22Rv1 (cell line): ENCODE data around the gene SIT1.

Source experiments
- H3K27ac ChIP-seq: fragments of 450-650 bp; 2 replicates; pipeline ENCODE4 v1.5.1; 2017
- ZFX ChIP-seq: fragments of 450-650 bp; IDR thresholded peaks from 2 replicates; pipeline ENCODE4 v1.6.1; 2017; ENCODE audit warnings: antibody characterized with exemption, borderline replicate concordance
- TF ChIP-seq, protein P1 (sequence below): fragments of 450-650 bp; IDR thresholded peaks from 2 replicates; pipeline ENCODE4 v1.5.1; 2017; ENCODE audit warnings: mild to moderate bottlenecking

SIT1 gene

DNA sequence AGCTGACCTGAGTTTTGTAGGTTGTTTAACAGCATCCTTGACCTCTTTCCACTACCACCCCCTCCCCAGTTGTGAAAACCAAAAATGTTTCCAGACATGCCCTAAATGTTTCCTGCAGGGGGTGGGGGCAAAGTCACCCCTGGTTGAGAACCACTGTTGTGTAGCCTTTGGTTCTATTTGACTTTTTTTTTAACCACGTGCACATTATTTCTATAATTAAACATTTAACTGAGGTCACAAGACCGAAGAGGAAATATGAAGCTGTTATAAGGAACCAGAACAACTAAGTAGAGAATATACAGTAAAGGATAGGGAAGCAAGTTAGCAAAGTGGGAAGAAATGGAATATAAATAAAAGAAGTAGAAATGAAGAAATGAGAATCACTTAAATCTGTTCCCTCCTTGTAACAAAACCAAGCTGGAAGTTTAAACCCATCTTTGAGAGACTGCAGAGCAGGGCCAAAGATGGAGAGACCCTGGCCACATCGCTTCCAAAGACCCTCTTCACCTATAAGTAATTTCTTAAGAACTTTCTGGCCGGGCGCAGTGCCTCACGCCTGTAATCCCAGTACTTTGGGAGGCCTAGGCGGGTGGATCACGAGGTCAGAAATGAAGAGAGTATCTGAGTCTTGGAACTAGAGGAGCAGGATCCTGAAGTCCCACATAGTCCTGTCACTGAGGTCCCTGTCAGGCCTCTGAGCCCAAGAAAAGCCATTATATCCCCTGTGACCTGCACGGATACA, 14.4 kb downstream of the SIT1 start:
- no peak overlapping the region for H3K27ac ChIP-seq
- TF ChIP-seq ZFX, result no peak
- TF ChIP-seq, protein P1, sequence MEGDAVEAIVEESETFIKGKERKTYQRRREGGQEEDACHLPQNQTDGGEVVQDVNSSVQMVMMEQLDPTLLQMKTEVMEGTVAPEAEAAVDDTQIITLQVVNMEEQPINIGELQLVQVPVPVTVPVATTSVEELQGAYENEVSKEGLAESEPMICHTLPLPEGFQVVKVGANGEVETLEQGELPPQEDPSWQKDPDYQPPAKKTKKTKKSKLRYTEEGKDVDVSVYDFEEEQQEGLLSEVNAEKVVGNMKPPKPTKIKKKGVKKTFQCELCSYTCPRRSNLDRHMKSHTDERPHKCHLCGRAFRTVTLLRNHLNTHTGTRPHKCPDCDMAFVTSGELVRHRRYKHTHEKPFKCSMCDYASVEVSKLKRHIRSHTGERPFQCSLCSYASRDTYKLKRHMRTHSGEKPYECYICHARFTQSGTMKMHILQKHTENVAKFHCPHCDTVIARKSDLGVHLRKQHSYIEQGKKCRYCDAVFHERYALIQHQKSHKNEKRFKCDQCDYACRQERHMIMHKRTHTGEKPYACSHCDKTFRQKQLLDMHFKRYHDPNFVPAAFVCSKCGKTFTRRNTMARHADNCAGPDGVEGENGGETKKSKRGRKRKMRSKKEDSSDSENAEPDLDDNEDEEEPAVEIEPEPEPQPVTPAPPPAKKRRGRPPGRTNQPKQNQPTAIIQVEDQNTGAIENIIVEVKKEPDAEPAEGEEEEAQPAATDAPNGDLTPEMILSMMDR, result no peak

DNA sequence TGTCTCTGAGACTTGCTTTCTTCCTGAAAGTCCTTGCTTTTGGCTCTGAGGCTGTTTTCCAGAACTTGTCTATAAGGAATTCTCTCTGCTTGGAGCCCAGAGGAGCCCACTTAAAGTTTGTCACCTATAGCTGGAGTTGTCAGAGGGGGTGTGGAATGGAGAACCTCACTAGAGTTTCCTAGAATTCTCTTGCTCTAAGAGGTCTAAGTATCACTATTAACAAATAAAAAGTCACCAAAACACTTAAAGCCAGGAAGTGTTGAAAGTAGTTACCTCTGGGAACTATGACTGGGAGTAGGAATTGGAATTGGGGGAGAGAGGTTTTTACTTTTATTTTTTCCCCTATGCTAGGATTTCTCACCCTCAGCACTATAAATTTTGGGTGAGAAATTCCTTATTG, 15.0 kb downstream of the SIT1 start:
- TF ChIP-seq, protein P1, result no peak
- TF ChIP-seq ZFX, result no peak
- H3K27ac ChIP-seq, result no peak overlapping the region

DNA sequence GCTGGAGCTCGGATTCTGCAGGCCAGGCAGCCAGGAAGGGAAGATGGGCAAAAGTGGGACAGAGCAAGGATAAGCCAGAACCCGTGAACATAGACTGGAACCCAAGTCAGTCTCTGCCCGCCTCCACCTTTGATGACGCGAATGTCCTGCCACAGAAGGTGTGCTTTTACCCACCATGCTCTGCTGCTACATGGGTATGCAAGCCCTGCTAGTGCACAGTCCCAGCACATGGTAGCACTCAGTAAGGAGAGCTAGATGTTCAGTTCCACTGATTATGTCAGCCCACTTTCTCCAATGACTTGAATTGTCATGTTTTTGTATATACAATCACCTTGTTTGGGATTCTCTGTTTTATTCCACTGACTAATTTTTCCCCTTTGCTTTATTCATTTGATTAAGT, 21.1 kb downstream of the SIT1 start:
- no peak overlapping the region for H3K27ac ChIP-seq
- TF ChIP-seq, protein P1, result no peak
- TF ChIP-seq ZFX, result no peak

DNA sequence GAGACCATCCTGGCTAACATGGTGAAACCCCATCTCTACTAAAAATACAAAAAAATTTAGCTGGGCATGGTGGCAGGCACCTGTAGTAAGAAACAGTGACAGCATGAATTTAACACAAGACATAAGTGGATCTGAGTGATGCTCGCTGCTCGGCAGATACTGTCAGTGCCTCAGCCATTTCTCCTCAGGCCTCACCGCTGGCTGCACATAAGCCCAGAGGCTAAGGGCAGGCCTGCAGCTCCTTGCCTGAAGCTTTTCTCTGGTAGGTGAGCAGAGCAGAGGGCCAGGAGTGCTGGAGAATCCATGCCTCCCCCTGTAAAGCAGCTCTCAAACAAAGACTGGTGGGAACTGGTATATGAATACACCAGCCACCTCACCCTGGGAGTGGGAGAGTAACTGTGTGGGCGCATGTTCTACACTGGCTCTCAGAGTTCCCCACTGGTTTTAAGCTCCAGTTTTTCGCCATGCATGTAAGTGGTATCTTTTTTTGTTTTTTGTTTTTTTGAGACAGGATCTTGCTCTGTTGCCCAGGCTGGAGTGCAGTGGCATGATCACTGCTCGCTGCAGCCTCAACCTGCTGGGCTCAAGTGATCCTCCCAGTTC, 22.2 kb downstream of the SIT1 start:
- no peak for TF ChIP-seq ZFX
- TF ChIP-seq, protein P1, result no peak
- no peak overlapping the region for H3K27ac ChIP-seq

DNA sequence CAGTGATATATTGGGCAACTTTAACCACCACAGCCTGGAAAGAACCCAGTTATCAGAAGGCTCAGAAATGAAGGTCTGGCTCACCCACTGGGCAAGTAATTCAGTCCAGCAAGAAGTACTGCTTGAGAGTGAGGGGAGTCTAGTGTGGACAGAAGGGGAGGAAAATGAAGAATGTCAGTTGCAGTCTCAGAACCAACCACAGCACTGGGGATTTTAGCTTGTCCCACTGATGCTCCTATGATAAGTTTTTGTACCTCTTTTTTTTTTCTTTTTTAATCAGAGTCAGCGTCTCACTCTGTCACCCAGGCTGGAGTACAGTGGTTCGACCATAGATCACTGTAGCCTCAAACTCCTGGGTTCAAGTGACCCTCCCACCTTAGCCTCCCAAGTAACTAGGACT, 23.2 kb downstream of the SIT1 start:
- no peak overlapping the region for H3K27ac ChIP-seq
- TF ChIP-seq, protein P1, result no peak
- no peak for TF ChIP-seq ZFX

DNA sequence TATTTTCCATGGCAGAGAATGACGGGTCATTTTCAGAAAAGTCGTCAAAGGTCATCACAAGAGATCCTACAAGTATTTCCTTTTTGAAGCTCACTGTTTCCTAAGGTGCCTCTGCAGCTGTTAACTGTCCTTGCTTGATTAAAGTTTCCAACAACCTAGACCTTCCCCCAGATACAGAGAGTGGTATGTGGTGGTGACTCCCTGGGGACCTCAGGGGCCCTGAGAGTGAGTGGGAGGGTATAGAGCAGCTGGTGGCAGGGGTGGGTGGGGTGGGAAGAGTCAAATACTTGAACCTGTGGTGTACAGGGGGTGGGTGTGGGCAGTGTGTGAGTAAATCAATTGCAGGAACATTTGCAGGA, 31.0 kb downstream of the SIT1 start:
- TF ChIP-seq, protein P1, result no peak
- TF ChIP-seq ZFX, result no peak

More for the DNA sequence above, 31.0 kb downstream of the SIT1 start:
- H3K27ac ChIP-seq, result no peak overlapping the region
